ENCODE data around the gene NXN. TPM values are rescaled to one million over a fixed set of nuclear protein-coding genes. Genes with fewer than 3 reads are reported as not detected.

Gene NXN
- total RNA-seq, 1 experiment from 2014 or later, result 57.3 TPM

GRCh38 chr17:901191-901950 lies 78.2 kb downstream of the NXN start:
- Mint-ChIP-seq H3K4me1 (ENCODE audit: insufficient read depth, unreplicated experiment) (peaks cover 31% of the 10 kb centered on the region), H3K4me3 (ENCODE audit: unreplicated experiment) (no peak overlapping the region)
- POLR2A ChIA-PET, result interaction anchor here (1.1 to 8.5 kb wide), 4 partner anchors 18 to 32 kb away, joined by 3 to 86 read pairs (median 11); no protein-coding TSS in a partner anchor

GRCh38 chr17:900336-900934 lies 79.1 kb downstream of the NXN start:
- no peak overlapping the region for H3K4me3 Mint-ChIP-seq (ENCODE audit: unreplicated experiment)
- no peaks in the 10 kb centered on the region for H3K9me3 Mint-ChIP-seq (ENCODE audit: unreplicated experiment)
- no peak for DNase-seq (ENCODE audit: unreplicated experiment)
- H3K27me3 Mint-ChIP-seq (ENCODE audit: insufficient read depth, unreplicated experiment), result no peaks in the 10 kb centered on the region
- ChIA-PET POLR2A (interaction anchor here (1.2 to 8.5 kb wide), 4 partner anchors 14 to 27 kb away, joined by 4 to 86 read pairs (median 11); no protein-coding TSS in a partner anchor), CTCF (interaction anchor here (0.6 to 1.8 kb wide), 7 partner anchors 16 to 81 kb away, joined by 3 to 11 read pairs (median 3); no protein-coding TSS in a partner anchor)
- no peak for TF ChIP-seq CTCF (IDR thresholded peaks at IDR 0.05; ENCODE audit: unreplicated experiment)
- H3K4me1 Mint-ChIP-seq (ENCODE audit: insufficient read depth, unreplicated experiment), result peaks cover 30% of the 10 kb centered on the region
- BruUV-seq (replicated peaks), result no TSS peak
- H3K27ac Mint-ChIP-seq (ENCODE audit: low read depth, unreplicated experiment), result no peak overlapping the region
- intact Hi-C loops (cut with micrococcal nuclease), result no loop called here
- H3K36me3 Mint-ChIP-seq (ENCODE audit: insufficient read depth, unreplicated experiment), result peaks cover 3% of the 10 kb centered on the region

More at GRCh38 chr17:901191-901950, 78.2 kb downstream of the NXN start:
- TF ChIP-seq CTCF (IDR thresholded peaks at IDR 0.05; ENCODE audit: unreplicated experiment), result no peak
- no peaks in the 10 kb centered on the region for H3K9me3 Mint-ChIP-seq (ENCODE audit: unreplicated experiment)
- no TSS peak for BruUV-seq (replicated peaks)
- CTCF ChIA-PET, result interaction anchor here (0.6 to 1.0 kb wide), 4 partner anchors 15 to 79 kb away, joined by 3 to 11 read pairs (median 4); no protein-coding TSS in a partner anchor
- no peak for DNase-seq (ENCODE audit: unreplicated experiment)
- H3K27me3 Mint-ChIP-seq (ENCODE audit: insufficient read depth, unreplicated experiment), result no peaks in the 10 kb centered on the region
- peaks cover 5% of the 10 kb centered on the region for H3K36me3 Mint-ChIP-seq (ENCODE audit: insufficient read depth, unreplicated experiment)
- intact Hi-C loops (cut with micrococcal nuclease), result no loop called here
- H3K27ac Mint-ChIP-seq (ENCODE audit: low read depth, unreplicated experiment), result no peak overlapping the region

GRCh38 chr17:897970-898619 lies 81.5 kb downstream of the NXN start:
- ChIA-PET CTCF (interaction anchor here (0.6 to 0.7 kb wide), 3 partner anchors 58 to 79 kb away, joined by 3 read pairs; no protein-coding TSS in a partner anchor), POLR2A (no interaction called here)
- no peaks in the 10 kb centered on the region for H3K9me3 Mint-ChIP-seq (ENCODE audit: unreplicated experiment)
- DNase-seq (ENCODE audit: unreplicated experiment), result no peak
- intact Hi-C loops (cut with micrococcal nuclease), result no loop called here
- H3K27me3 Mint-ChIP-seq (ENCODE audit: insufficient read depth, unreplicated experiment), result no peaks in the 10 kb centered on the region
- H3K4me1 Mint-ChIP-seq (ENCODE audit: insufficient read depth, unreplicated experiment), result peaks cover 6% of the 10 kb centered on the region
- H3K27ac Mint-ChIP-seq (ENCODE audit: low read depth, unreplicated experiment), result no peak overlapping the region
- peaks cover 8% of the 10 kb centered on the region for H3K36me3 Mint-ChIP-seq (ENCODE audit: insufficient read depth, unreplicated experiment)
- no peak overlapping the region for H3K4me3 Mint-ChIP-seq (ENCODE audit: unreplicated experiment)
- no TSS peak for BruUV-seq (replicated peaks)
- no peak for TF ChIP-seq CTCF (IDR thresholded peaks at IDR 0.05; ENCODE audit: unreplicated experiment)
